ENCODE measurements around the gene PRTG. TPM values are rescaled to one million over a fixed set of nuclear protein-coding genes. Genes with fewer than 3 reads are reported as not detected.

PRTG gene
- total and polyA plus RNA-seq, 2 of the 13 experiments (the other 11 are each of a cell fraction or from before 2014, with no cell fraction given) = 13.2 to 22.3 TPM

GRCh38 chr15:55742927-55743728 lies at the start of gene PRTG (continued):
- TF ChIP-seq CBX5 (CRISPR knock-in tag; IDR thresholded peaks at IDR 0.05; ENCODE audit: borderline replicate concordance) = no peak
- no peak for TF ChIP-seq ZSCAN12 (CRISPR knock-in tag; IDR thresholded peaks at IDR 0.05)
- TF ChIP-seq ZNF547 (CRISPR knock-in tag; IDR thresholded peaks at IDR 0.05) = peak; percentile 44
- TF ChIP-seq NCOR1 (IDR thresholded peaks at IDR 0.05; ENCODE audit: borderline replicate concordance, low read length) = peak; percentile 23; the same call in 1 of the 2 replicates
- no peak for TF ChIP-seq ZNF30 (CRISPR knock-in tag; IDR thresholded peaks at IDR 0.05)
- no peak for TF ChIP-seq ARHGAP35 (CRISPR knock-in tag; IDR thresholded peaks at IDR 0.05; ENCODE audit: borderline replicate concordance)
- peak; percentile 88 for TF ChIP-seq KMT2B (CRISPR knock-in tag; IDR thresholded peaks at IDR 0.05)
- TF ChIP-seq RBM39 (IDR thresholded peaks at IDR 0.05; ENCODE audit: low read depth, low read length, poor library complexity, severe bottlenecking) = peak; percentile 62
- TF ChIP-seq ZNF383 (CRISPR knock-in tag; IDR thresholded peaks at IDR 0.05; ENCODE audit: borderline replicate concordance) = peak; percentile 70; the same call in 1 of the 2 replicates
- TF ChIP-seq ARNTL (CRISPR knock-in tag; IDR thresholded peaks at IDR 0.05) = no peak; the same call in 1 of the 2 replicates
- TF ChIP-seq PREB (CRISPR knock-in tag; IDR thresholded peaks at IDR 0.05) = no peak
- TF ChIP-seq NBN (conservative IDR thresholded peaks at IDR 0.05) = no peak
- 0 out of 4 replicates have a peak, but pooled peaks of 1 of the 2 experiments have one; percentile 9 for TF ChIP-seq EP300 (IDR thresholded peaks at IDR 0.05; ENCODE audit: low read depth in 2 of 2, low read length in 2 of 2)
- TF ChIP-seq EP300 (CRISPR knock-in tag; IDR thresholded peaks at IDR 0.05; ENCODE audit: borderline replicate concordance) = no peak
- TF ChIP-seq ZMAT5 (CRISPR knock-in tag; IDR thresholded peaks at IDR 0.05; ENCODE audit: borderline replicate concordance, low read depth) = no peak
- TF ChIP-seq ZNF260 (CRISPR knock-in tag; IDR thresholded peaks at IDR 0.05; ENCODE audit: borderline replicate concordance, low read depth) = no peak
- 0 out of 2 replicates have a peak, but pooled peaks have one; percentile 15 for TF ChIP-seq ADNP (CRISPR knock-in tag; IDR thresholded peaks at IDR 0.05)
- TF ChIP-seq ZNF296 (CRISPR knock-in tag; conservative IDR thresholded peaks at IDR 0.05) = peak; percentile 85
- TF ChIP-seq ZNF607 (CRISPR knock-in tag; IDR thresholded peaks at IDR 0.05; ENCODE audit: borderline replicate concordance) = no peak
- TF ChIP-seq TFDP1 (CRISPR knock-in tag; IDR thresholded peaks at IDR 0.05; ENCODE audit: borderline replicate concordance) = peak; percentile 16; the same call in 1 of the 2 replicates
- TF ChIP-seq ETV5 (CRISPR knock-in tag; IDR thresholded peaks at IDR 0.05; ENCODE audit: borderline replicate concordance) = no peak; the same call in 1 of the 2 replicates
- no peak for TF ChIP-seq HOXA7 (CRISPR knock-in tag; IDR thresholded peaks at IDR 0.05)
- TF ChIP-seq FLYWCH1 (CRISPR knock-in tag; IDR thresholded peaks at IDR 0.05) = no peak
- no peak for TF ChIP-seq SRSF9 (IDR thresholded peaks at IDR 0.05; ENCODE audit: borderline replicate concordance, insufficient read depth, low read depth, low read length, poor library complexity, severe bottlenecking)
- no peak for TF ChIP-seq CEBPB (IDR thresholded peaks at IDR 0.05; ENCODE audit: borderline replicate concordance, low read depth, low read length)

All from HepG2 (cell line).